ENCODE results near the gene NEFH. TPM values are rescaled to one million over a fixed set of nuclear protein-coding genes. Genes with fewer than 3 reads are reported as not detected.

Gene NEFH
- total RNA-seq, 1 donor from 2014 or later: 3.5 TPM

GRCh38 chr22:29531419-29531818 lies 51.4 kb downstream of the NEFH start:
- H3K27ac Mint-ChIP-seq: no peak overlapping the region
- H3K27me3 Mint-ChIP-seq (ENCODE audit: low read depth): no peaks in the 10 kb centered on the region
- TF ChIP-seq CTCF (IDR thresholded peaks at IDR 0.05; ENCODE audit: unreplicated experiment): no peak
- no peak for DNase-seq (ENCODE audit: low spot score in 2 of 2, unreplicated experiment in 2 of 2)
- H3K4me3 Mint-ChIP-seq: no peak overlapping the region
- H3K9me3 Mint-ChIP-seq: peaks cover 5% of the 10 kb centered on the region
- peaks cover 54% of the 10 kb centered on the region for H3K36me3 Mint-ChIP-seq
- no peaks in the 10 kb centered on the region for H3K4me1 Mint-ChIP-seq

- no peak for DNase-seq (ENCODE audit: low spot score in 2 of 2, unreplicated experiment in 2 of 2)
- peaks cover 5% of the 10 kb centered on the region for H3K9me3 Mint-ChIP-seq
- H3K27me3 Mint-ChIP-seq (ENCODE audit: low read depth): no peaks in the 10 kb centered on the region
- H3K27ac Mint-ChIP-seq: no peak overlapping the region
- peaks cover 50% of the 10 kb centered on the region for H3K36me3 Mint-ChIP-seq
- no peak for TF ChIP-seq CTCF (IDR thresholded peaks at IDR 0.05; ENCODE audit: unreplicated experiment)
- H3K4me3 Mint-ChIP-seq: no peak overlapping the region
- no peaks in the 10 kb centered on the region for H3K4me1 Mint-ChIP-seq
Measured at GRCh38 chr22:29536411-29536810, 56.4 kb downstream of the NEFH start.

DNA sequence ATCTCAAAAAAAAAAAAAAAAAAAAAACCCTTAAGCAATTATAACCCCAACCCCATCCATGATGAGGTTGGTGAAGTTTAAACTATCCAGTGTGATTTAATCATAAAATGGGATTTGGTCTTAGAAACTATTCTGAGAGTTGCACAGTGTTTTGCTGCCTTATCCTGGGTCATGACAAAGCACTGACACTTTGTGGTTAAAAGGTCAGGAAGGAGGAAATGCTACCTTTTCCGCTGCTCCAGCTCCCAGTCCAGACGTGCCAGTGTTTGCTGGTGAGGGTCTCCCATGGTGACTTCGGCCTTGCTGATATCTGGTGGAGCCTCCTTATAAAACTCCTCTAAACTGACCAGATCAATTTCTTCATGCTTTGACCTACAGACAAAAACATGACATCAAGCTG lies 59.1 kb downstream of the NEFH start:
- Mint-ChIP-seq H3K27ac (no peak overlapping the region), H3K27me3 (ENCODE audit: low read depth) (no peaks in the 10 kb centered on the region), H3K4me3 (no peak overlapping the region), H3K36me3 (peaks cover 47% of the 10 kb centered on the region), H3K4me1 (no peaks in the 10 kb centered on the region), H3K9me3 (peaks cover 1% of the 10 kb centered on the region)
- no peak for DNase-seq (ENCODE audit: low spot score in 2 of 2, unreplicated experiment in 2 of 2)
- no peak for TF ChIP-seq CTCF (IDR thresholded peaks at IDR 0.05; ENCODE audit: unreplicated experiment)

Other genes starting within 250 kb of the NEFH start
- 55.9 to 59.6 TPM (median 58.0 TPM) in 3 replicates for gene RHBDD3, start 212.2 kb upstream of the NEFH start, total RNA-seq
- 364 to 381 TPM (median 379 TPM) in 3 replicates for gene EWSR1, start 211.9 kb upstream of the NEFH start, total RNA-seq
- gene GAS2L1, start 173.6 kb upstream of the NEFH start, total RNA-seq: 13.4 to 14.6 TPM (median 13.6 TPM) in 3 replicates
- 2.5 to 3.8 TPM (median 3.1 TPM) in 3 replicates for gene RASL10A, start 164.5 kb upstream of the NEFH start, total RNA-seq
- gene AP1B1, start 91.6 kb upstream of the NEFH start, total RNA-seq: 40.3 to 43.9 TPM (median 41.0 TPM) in 3 replicates
- gene RFPL1, start 41.6 kb upstream of the NEFH start, total RNA-seq: 0.29 to 0.63 TPM (median 0.54 TPM) in 3 replicates
- gene THOC5, start 73.5 kb downstream of the NEFH start, total RNA-seq: 44.8 to 59.6 TPM (median 47.8 TPM) in 3 replicates
- gene NIPSNAP1, start 100.9 kb downstream of the NEFH start, total RNA-seq: 134 to 138 TPM (median 137 TPM) in 3 replicates
- gene NF2, start 123.4 kb downstream of the NEFH start, total RNA-seq: 41.8 to 42.1 TPM (median 42.0 TPM) in 3 replicates
- 0.11 TPM in 1 of 3 replicates, not detected in the others for gene CABP7, start 239.8 kb downstream of the NEFH start, total RNA-seq

All from mesothelial cell of epicardium (in vitro differentiated cells).